GM12878 (cell line): Measurements from ENCODE around the gene AKAP13. TPM values are rescaled to one million over a fixed set of nuclear protein-coding genes. Genes with fewer than 3 reads are reported as not detected.

Experiments
- BCL11A ChIP-seq: IDR thresholded peaks from 2 replicates; pipeline ENCODE4 v1.6.1; 2011; ENCODE audit warnings: low read depth, low read length
- CHD1 ChIP-seq: IDR thresholded peaks from 2 replicates; pipeline ENCODE4 v1.6.1; 2012; ENCODE audit warnings: low read depth, low read length, improper control_type of control experiment
- CHD2 ChIP-seq: IDR thresholded peaks from 2 replicates; pipeline ENCODE4 v1.6.1; 2011; ENCODE audit warnings: low read depth, low read length, improper control_type of control experiment, borderline replicate concordance
- EP300 ChIP-seq, 2 experiments: fragments of 150-350 bp in 1 of 2; IDR thresholded peaks; 2 replicates each; pipeline ENCODE4 v1.6.1; 2011 to 2012; ENCODE audit warnings: low read depth in 2 of 2, low read length in 2 of 2, borderline replicate concordance in 1 of 2, improper control_type of control experiment in 1 of 2, inconsistent platforms in 1 of 2; ENCODE audit not compliant: control insufficient read depth in 1 of 2
- GABPA ChIP-seq: IDR thresholded peaks from 2 replicates; pipeline ENCODE4 v1.6.1; 2014; ENCODE audit warnings: antibody characterized with exemption, low read depth, mild to moderate bottlenecking, inconsistent platforms
- HCFC1 ChIP-seq: fragments of 150-350 bp; IDR thresholded peaks from 2 replicates; pipeline ENCODE4 v1.6.1; 2014; ENCODE audit warnings: low read length
- IRF4 ChIP-seq: IDR thresholded peaks from 2 replicates; pipeline ENCODE4 v1.6.1; 2011; ENCODE audit warnings: low read depth, low read length
- MEF2A ChIP-seq: IDR thresholded peaks from 2 replicates; pipeline ENCODE4 v1.6.1; 2011; ENCODE audit warnings: low read depth, mild to moderate bottlenecking, low read length, moderate library complexity; ENCODE audit not compliant: insufficient read depth
- MTA2 ChIP-seq: fragments of 450-650 bp; IDR thresholded peaks from 2 replicates; pipeline ENCODE4 v1.6.1; 2016; ENCODE audit warnings: low read depth, mild to moderate bottlenecking, moderate library complexity
- NR2F1 ChIP-seq: fragments of 450-650 bp; conservative IDR thresholded peaks from 2 replicates; pipeline ENCODE4 v1.6.1; 2017; ENCODE audit warnings: mild to moderate bottlenecking
- POLR2AphosphoS5 ChIP-seq: IDR thresholded peaks from 2 replicates; pipeline ENCODE4 v1.6.1; 2011; ENCODE audit warnings: mild to moderate bottlenecking, low read length, inconsistent platforms
- SMAD5 ChIP-seq: IDR thresholded peaks from 2 replicates; pipeline ENCODE4 v1.6.1; 2016; ENCODE audit warnings: antibody characterized with exemption, low read depth
- SMARCA5 ChIP-seq: fragments of 450-650 bp; IDR thresholded peaks from 2 replicates; pipeline ENCODE4 v1.6.1; 2017; ENCODE audit warnings: mild to moderate bottlenecking
- STAT3 ChIP-seq: IDR thresholded peaks from 2 replicates; pipeline ENCODE4 v1.6.1; 2011; ENCODE audit warnings: low read depth, low read length, improper control_type of control experiment
- SUZ12 ChIP-seq: fragments of 200-600 bp; sonication (generic); IDR thresholded peaks from one replicate; pipeline ENCODE4 v1.6.1; 2018; ENCODE audit warnings: antibody characterized with exemption, mild to moderate bottlenecking; ENCODE audit not compliant: unreplicated experiment
- TAF1 ChIP-seq: IDR thresholded peaks from 2 replicates; pipeline ENCODE4 v1.6.1; 2011; ENCODE audit warnings: mild to moderate bottlenecking, low read depth, low read length, borderline replicate concordance
- WRNIP1 ChIP-seq: IDR thresholded peaks from 2 replicates; pipeline ENCODE4 v1.6.1; 2011; ENCODE audit warnings: low read depth, low read length, improper control_type of control experiment, borderline replicate concordance
- ZBED1 ChIP-seq: IDR thresholded peaks from 2 replicates; pipeline ENCODE4 v1.6.1; 2016; ENCODE audit warnings: borderline replicate concordance
- polyA plus RNA-seq, 11 experiments: library from polyadenylated mRNA; depleted of rRNA in 4 of 11; unstranded in 6 of 11; stranded (reverse) in 5 of 11; fragments of >200 nt; fragmentation: Nextera tagmentation in 4 of 11; fragmentation: Illumina TruSeq in 1 of 11; extraction: Ambion mirVana in 4 of 11; extraction: Trizol in 1 of 11; gene quantifications; 1 replicate in 1 of 11; 2 replicates in 10 of 11; pipeline versions ENCODE4 v1.2.1 to v1.2.3, GENCODE V29; 2011 to 2016; ENCODE audit warnings: inconsistent platforms in 2 of 11, missing spikeins in 2 of 11, low read depth in 1 of 11
- total RNA-seq, 4 experiments: library from RNA; depleted of rRNA in 3 of 4; stranded (reverse); fragments of >200 nt in 3 of 4; fragmentation: Illumina TruSeq in 1 of 4; extraction: Trizol in 1 of 4; gene quantifications; 2 replicates each; pipeline versions ENCODE4 v1.2.1 to v1.2.3, GENCODE V29; 2013 to 2021
- TF ChIP-seq, protein P1 (sequence below): fragments of 450-650 bp; formaldehyde crosslinking; IDR thresholded peaks from 2 replicates; pipeline ENCODE4 v1.4.0; 2020; ENCODE audit warnings: mild to moderate bottlenecking, moderate library complexity
- TF ChIP-seq, protein P2 (sequence below): IDR thresholded peaks from 2 replicates; pipeline ENCODE4 v1.6.1; 2012; ENCODE audit warnings: improper control_type of control experiment, low read depth, low read length; ENCODE audit not compliant: insufficient replicate concordance
- TF ChIP-seq, protein P3 (sequence below): IDR thresholded peaks from 2 replicates; pipeline ENCODE4 v1.6.1; 2012; ENCODE audit warnings: low read depth, low read length, improper control_type of control experiment

The AKAP13 gene
- total and polyA plus RNA-seq, 10 of the 15 experiments (the other 5 are each of a cell fraction or from before 2014, with no cell fraction given), result 14.4 to 74.9 (median 55.1) TPM

- TF ChIP-seq SMARCA5, result peak; percentile 34; the same call in 1 of the 2 replicates
- TF ChIP-seq NR2F1, result peak; percentile 93
- 0 out of 2 replicates have a peak, but pooled peaks have one; percentile 60 for TF ChIP-seq STAT3
- TF ChIP-seq CHD1, result 0 out of 2 replicates have a peak, but pooled peaks have one; percentile 88
- TF ChIP-seq, protein P1, sequence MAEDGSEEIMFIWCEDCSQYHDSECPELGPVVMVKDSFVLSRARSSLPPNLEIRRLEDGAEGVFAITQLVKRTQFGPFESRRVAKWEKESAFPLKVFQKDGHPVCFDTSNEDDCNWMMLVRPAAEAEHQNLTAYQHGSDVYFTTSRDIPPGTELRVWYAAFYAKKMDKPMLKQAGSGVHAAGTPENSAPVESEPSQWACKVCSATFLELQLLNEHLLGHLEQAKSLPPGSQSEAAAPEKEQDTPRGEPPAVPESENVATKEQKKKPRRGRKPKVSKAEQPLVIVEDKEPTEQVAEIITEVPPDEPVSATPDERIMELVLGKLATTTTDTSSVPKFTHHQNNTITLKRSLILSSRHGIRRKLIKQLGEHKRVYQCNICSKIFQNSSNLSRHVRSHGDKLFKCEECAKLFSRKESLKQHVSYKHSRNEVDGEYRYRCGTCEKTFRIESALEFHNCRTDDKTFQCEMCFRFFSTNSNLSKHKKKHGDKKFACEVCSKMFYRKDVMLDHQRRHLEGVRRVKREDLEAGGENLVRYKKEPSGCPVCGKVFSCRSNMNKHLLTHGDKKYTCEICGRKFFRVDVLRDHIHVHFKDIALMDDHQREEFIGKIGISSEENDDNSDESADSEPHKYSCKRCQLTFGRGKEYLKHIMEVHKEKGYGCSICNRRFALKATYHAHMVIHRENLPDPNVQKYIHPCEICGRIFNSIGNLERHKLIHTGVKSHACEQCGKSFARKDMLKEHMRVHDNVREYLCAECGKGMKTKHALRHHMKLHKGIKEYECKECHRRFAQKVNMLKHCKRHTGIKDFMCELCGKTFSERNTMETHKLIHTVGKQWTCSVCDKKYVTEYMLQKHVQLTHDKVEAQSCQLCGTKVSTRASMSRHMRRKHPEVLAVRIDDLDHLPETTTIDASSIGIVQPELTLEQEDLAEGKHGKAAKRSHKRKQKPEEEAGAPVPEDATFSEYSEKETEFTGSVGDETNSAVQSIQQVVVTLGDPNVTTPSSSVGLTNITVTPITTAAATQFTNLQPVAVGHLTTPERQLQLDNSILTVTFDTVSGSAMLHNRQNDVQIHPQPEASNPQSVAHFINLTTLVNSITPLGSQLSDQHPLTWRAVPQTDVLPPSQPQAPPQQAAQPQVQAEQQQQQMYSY (CRISPR knock-in tag), result no peak
- TF ChIP-seq, protein P2, sequence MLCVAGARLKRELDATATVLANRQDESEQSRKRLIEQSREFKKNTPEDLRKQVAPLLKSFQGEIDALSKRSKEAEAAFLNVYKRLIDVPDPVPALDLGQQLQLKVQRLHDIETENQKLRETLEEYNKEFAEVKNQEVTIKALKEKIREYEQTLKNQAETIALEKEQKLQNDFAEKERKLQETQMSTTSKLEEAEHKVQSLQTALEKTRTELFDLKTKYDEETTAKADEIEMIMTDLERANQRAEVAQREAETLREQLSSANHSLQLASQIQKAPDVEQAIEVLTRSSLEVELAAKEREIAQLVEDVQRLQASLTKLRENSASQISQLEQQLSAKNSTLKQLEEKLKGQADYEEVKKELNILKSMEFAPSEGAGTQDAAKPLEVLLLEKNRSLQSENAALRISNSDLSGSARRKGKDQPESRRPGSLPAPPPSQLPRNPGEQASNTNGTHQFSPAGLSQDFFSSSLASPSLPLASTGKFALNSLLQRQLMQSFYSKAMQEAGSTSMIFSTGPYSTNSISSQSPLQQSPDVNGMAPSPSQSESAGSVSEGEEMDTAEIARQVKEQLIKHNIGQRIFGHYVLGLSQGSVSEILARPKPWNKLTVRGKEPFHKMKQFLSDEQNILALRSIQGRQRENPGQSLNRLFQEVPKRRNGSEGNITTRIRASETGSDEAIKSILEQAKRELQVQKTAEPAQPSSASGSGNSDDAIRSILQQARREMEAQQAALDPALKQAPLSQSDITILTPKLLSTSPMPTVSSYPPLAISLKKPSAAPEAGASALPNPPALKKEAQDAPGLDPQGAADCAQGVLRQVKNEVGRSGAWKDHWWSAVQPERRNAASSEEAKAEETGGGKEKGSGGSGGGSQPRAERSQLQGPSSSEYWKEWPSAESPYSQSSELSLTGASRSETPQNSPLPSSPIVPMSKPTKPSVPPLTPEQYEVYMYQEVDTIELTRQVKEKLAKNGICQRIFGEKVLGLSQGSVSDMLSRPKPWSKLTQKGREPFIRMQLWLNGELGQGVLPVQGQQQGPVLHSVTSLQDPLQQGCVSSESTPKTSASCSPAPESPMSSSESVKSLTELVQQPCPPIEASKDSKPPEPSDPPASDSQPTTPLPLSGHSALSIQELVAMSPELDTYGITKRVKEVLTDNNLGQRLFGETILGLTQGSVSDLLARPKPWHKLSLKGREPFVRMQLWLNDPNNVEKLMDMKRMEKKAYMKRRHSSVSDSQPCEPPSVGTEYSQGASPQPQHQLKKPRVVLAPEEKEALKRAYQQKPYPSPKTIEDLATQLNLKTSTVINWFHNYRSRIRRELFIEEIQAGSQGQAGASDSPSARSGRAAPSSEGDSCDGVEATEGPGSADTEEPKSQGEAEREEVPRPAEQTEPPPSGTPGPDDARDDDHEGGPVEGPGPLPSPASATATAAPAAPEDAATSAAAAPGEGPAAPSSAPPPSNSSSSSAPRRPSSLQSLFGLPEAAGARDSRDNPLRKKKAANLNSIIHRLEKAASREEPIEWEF, result peak; percentile 68
- peak; percentile 71 for TF ChIP-seq MTA2
- peak; percentile 44 to 64; a peak in 3 of 4 replicates for TF ChIP-seq EP300 (IDR thresholded peaks at IDR 0.05; ENCODE audit: borderline replicate concordance in 1 of 2, control insufficient read depth in 1 of 2, low read depth in 2 of 2, low read length in 2 of 2)
- TF ChIP-seq ZBED1, result peak; percentile 25; the same call in 1 of the 2 replicates
- TF ChIP-seq SMAD5, result no peak
- TF ChIP-seq IRF4, result peak; percentile 81
- no peak for TF ChIP-seq HCFC1
- 0 out of 2 replicates have a peak, but pooled peaks have one; percentile 46 for TF ChIP-seq TAF1
- 0 out of 2 replicates have a peak, but pooled peaks have one; percentile 14 for TF ChIP-seq MEF2A
- peak; percentile 55; the same call in 1 of the 2 replicates for TF ChIP-seq CHD2
- no peak for TF ChIP-seq SUZ12
- TF ChIP-seq GABPA, result no peak
- TF ChIP-seq BCL11A, result peak; percentile 44; the same call in 1 of the 2 replicates
- TF ChIP-seq, protein P3, sequence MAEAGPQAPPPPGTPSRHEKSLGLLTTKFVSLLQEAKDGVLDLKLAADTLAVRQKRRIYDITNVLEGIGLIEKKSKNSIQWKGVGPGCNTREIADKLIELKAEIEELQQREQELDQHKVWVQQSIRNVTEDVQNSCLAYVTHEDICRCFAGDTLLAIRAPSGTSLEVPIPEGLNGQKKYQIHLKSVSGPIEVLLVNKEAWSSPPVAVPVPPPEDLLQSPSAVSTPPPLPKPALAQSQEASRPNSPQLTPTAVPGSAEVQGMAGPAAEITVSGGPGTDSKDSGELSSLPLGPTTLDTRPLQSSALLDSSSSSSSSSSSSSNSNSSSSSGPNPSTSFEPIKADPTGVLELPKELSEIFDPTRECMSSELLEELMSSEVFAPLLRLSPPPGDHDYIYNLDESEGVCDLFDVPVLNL, result no peak
- TF ChIP-seq POLR2AphosphoS5, result peak; percentile 56; the same call in 1 of the 2 replicates
- 0 out of 2 replicates have a peak, but pooled peaks have one; percentile 54 for TF ChIP-seq WRNIP1
Observed at GRCh38 chr15:85690561-85691231, 310.3 kb downstream of the AKAP13 start (continued).
